ENCODE measurements around the gene HSPA1A.
A peak's percentile ranks its signal among the peaks of the same experiment; 100 is the strongest.
"Not testable (repeated sequence)": the region's sequence is repeated elsewhere in the genome, so short reads cannot be mapped to it uniquely, and the experiment has no call there.

Gene HSPA1A

DNA sequence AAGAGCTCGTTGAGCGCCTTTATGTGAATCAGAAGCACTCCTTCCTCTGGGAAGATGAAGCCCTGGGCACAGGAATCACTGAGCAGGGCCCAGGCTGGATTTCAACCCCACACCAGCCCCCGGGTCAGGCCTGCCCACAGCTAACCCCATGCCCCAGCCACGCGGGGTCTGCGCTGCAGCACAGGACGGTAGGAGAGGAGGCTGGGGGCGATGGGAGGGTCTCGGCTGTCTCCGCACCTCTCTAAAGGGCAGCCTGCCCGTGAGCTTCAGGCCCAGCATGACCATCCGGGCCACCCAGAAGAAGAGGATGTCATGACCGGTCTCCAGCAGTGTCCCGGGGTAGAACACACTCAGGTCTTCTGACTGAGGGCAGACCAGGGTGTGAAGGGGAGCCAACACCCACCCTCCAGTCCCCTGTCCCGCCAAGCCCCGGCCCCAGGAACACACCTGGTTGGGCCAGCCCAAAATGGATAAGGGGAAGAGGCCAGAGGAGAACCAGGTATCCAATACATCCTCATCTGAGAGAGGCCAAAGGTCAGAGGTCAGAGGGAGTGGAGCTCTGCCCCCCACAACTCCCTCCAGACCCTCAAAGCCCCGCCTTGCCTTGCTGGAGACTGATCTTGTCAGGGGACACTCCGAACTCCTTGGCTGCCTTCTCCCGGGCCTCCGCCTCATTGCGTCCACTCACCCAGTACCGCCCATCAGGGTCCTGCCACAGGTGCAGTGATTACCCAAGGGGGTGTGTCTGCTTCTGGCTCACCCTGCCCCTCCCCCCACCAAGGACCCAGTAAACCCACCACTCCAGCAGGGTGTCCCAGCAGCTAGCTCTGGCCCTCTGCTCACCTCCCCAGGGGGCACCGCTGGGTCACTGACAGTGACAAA lies 33.9 kb upstream of the HSPA1A start:
- DNase-seq (ENCODE audit: low read depth) = no peak

- no peak for DNase-seq (ENCODE audit: low read depth)
These were observed 33.1 kb upstream of the HSPA1A start for GRCh38 chr6:31782126-31782855.

GRCh38 chr6:31784098-31784925 lies 31.0 kb upstream of the HSPA1A start:
- DNase-seq (ENCODE audit: low read depth) = no peak

DNA sequence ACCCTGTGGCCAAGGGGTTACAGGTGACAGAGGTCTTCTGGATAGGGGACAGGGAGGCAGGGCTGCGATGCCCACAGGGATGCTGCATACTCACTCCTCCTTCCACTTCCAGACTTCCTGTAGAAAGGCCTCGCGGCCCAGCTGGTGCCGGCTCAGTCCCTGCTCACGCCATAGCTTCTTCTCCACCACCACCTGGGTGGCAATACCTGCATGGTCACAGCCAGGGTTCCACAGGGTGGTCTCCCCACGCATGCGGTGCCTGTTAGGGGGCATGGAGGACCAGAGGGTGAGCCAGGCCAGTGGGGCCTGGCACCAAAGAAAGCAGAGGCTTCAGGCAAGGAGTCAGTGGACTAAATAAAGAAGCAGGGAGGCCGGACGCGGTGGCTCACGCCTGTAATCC lies 29.9 kb upstream of the HSPA1A start:
- no peak for DNase-seq (ENCODE audit: low read depth)

- DNase-seq (ENCODE audit: low read depth) = peak; percentile 63
These were observed 23.8 kb upstream of the HSPA1A start for GRCh38 chr6:31791324-31792089.

DNA sequence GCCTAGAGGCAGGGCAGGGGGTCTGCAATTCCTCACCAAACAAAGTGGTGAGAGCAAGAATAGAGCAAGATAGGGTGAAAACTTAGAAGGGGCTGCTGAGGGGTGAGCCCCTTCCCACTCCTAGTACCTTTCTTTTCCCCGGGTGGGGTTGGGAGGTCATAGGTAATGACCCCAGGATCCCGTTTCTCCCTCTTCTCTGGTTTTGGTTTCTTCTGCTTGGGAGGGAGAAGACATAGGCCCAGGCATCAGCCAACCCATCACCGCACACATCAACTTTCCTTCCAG lies 23.3 kb upstream of the HSPA1A start:
- no peak for DNase-seq (ENCODE audit: low read depth)

- peak; percentile 29 for DNase-seq (ENCODE audit: low read depth)
These were observed 22.6 kb upstream of the HSPA1A start for GRCh38 chr6:31792761-31793171.

GRCh38 chr6:31793927-31794245 lies 21.5 kb upstream of the HSPA1A start:
- DNase-seq (ENCODE audit: low read depth) = not testable (repeated sequence)

- DNase-seq (ENCODE audit: low read depth) = peak; percentile 53
These were observed 21.0 kb upstream of the HSPA1A start for GRCh38 chr6:31794294-31794865.

GRCh38 chr6:31794866-31795615 lies 20.3 kb upstream of the HSPA1A start:
- DNase-seq (ENCODE audit: low read depth) = no peak

DNA sequence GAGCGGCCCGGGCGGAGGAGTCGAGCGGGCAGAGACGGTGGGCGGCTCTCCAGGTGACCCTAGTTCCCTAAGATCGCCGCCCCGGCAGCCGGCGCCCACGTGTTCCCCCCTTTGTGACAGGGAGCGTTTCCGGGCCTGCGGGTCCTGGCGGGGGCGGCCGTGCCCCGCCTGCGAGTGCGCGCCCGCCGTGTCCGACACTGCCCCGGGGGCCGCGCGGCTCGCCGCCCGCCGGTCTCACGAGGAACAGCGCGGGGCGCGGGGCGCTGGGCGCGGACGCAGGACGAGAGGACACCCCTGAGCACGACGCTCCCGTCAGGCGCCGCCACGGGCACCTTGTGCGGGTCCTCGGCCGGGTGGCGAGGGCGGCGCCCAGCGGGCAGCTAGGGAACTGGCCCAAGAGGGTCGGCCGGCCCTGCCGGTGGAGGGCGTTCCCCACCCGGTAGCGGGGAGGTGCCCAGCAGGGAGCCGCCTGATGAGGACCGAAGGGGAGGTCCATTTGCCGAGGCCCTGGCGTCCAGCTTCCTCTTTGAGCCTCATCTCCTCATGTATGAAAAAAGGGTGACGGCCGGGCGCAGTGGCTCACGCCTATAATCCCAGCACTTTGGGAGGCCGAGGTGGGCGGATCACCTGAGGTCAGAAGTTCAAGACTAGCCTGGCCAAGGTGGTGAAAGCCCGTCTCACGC lies 19.6 kb upstream of the HSPA1A start, which contains the start of gene VARS1:
VARS1 (minus strand) TSS at position 137 of the 683 bp plus-strand sequence. CDS start 535 bp downstream, outside the sequence.
- peak; percentile 93 for DNase-seq (ENCODE audit: low read depth)

DNA sequence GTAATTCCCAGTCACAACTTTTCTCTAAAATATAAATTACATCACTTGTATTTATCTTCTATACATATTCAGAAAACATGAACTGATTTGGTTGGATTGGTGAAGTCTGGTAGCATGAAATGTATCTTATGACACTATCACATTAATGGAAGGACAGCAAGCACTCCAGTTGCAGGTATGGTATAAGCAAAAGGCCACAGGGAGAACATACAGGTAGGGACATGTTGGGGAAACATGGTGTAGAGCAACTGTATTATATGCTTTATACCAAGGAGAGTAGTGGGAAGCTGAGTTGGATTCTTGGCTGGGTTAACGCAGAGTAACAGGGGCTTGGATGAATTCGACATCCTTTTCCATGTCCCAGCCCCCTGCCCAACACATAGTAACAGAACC lies 18.4 kb upstream of the HSPA1A start:
- DNase-seq (ENCODE audit: low read depth) = no peak

DNA sequence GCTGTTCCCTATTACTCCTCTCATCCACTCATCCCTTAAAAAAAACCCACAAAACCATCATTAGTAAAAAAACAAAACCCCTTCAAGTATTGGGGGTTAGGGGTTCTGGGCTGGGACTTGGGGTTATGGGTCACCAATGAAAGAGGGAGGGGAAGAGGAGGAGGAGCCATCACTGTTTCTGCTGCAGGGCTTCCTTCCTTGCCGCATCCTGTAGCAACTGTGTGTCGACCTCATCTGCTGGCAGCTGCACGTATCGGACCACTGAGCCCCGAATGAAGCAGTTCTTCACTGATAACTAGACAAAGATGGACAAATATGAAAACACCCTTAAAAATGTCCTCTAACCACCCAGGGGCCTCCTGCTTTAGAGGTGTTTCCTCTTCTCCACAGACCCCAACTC lies 17.8 kb upstream of the HSPA1A start:
- DNase-seq (ENCODE audit: low read depth) = no peak

DNA sequence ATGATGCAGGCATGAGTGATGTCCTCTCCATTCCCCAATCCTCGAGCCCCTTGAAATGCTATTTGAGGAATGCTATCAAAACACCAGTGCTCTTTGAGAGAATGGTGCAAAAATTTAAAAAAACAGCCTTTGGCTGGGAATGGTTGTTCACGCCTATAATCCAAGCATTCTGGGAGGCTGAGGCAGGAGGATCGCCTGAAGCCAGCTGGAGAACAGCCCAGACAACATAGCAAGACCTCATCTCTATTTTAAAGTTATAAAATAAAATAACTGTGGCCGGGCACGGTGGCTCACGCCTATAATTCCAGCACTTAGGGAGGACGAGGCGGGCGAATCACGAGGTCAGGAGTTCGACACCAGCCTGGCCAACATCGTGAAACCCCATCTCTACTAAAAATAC lies 15.6 kb upstream of the HSPA1A start:
- peak; percentile 78 for DNase-seq (ENCODE audit: low read depth)

GRCh38 chr6:31801031-31801927 lies 14.1 kb upstream of the HSPA1A start:
- not testable (repeated sequence) for DNase-seq (ENCODE audit: low read depth)

GRCh38 chr6:31805939-31806469 lies 9.3 kb upstream of the HSPA1A start:
- no peak for DNase-seq (ENCODE audit: low read depth)

- peak; percentile 98 for DNase-seq (ENCODE audit: low read depth)
These were observed 8.7 kb upstream of the HSPA1A start, which contains the start of gene LSM2 for GRCh38 chr6:31806470-31807272. Gene LSM2 (minus strand): TSS chr6:31806966. CDS start chr6:31806757, 209 bp downstream.

DNA sequence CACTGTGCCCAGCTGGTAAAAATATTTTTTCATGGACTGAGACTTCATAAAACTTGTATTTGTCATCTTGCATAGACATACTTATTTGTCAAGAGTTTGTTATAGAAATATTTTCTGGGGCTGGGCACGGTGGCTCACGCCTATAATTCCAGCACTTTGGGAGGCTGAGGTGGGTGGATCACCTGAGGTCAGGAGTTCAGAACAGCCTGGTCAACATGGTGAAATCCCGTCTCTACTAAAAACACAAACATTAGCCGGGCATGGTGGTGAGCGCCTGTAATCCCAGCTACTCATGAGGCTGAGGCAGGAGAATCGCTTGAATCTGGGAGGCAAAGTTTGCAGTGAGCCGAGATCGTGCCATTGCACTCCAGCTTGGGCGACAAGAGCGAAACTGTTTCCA lies 6.7 kb upstream of the HSPA1A start:
- not testable (repeated sequence) for DNase-seq (ENCODE audit: low read depth)
